Measurements from ENCODE around the gene DBP. TPM values are rescaled to one million over a fixed set of nuclear protein-coding genes. Genes with fewer than 3 reads are reported as not detected.

DBP gene
- total RNA-seq, 1 experiment from 2014 or later, result 14.2 TPM

GRCh38 chr19:48617146-48617937 is 19.8 kb downstream of the DBP start:
- no peak for DNase-seq (ENCODE audit: low spot score)
- no peaks in the 10 kb centered on the region for H3K27me3 ChIP-seq (replicated peaks; ENCODE audit: insufficient read depth, low read depth, low read length, poor library complexity)
- H3K36me3 ChIP-seq (ENCODE audit: insufficient read depth, low read length, poor library complexity, severe bottlenecking), result peaks cover 37% of the 10 kb centered on the region
- intact Hi-C loops (cut with micrococcal nuclease; ENCODE audit: unreplicated experiment), result no loop called here
- BruUV-seq (replicated peaks), result no TSS peak
- ChIA-PET CTCF (interaction anchor here (0.6 to 1.2 kb wide), 2 partner anchors 26 to 33 kb away, joined by 3 read pairs; no protein-coding TSS in a partner anchor), POLR2A (ENCODE audit: low non-redundant PET) (interaction anchor here (0.6 to 1.2 kb wide), 2 partner anchors 9 to 219 kb away, joined by 3 read pairs; partner anchors contain the start of gene HSD17B14)
- no peaks in the 10 kb centered on the region for H3K9me3 ChIP-seq (ENCODE audit: low read depth, low read length, poor library complexity, severe bottlenecking)
- peak overlapping the region; percentile 89 for H3K4me3 ChIP-seq (ENCODE audit: low read depth, low read length, poor library complexity, severe bottlenecking)
- peak overlapping the region; percentile 93 for H3K27ac ChIP-seq (ENCODE audit: low read depth, low read length, poor library complexity, severe bottlenecking)
- peaks cover 20% of the 10 kb centered on the region for H3K4me1 ChIP-seq (ENCODE audit: insufficient read depth, low read length, poor library complexity, severe bottlenecking)
- TF ChIP-seq EZH2 (IDR thresholded peaks at IDR 0.05; ENCODE audit: borderline replicate concordance, low read depth, low read length, poor library complexity, severe bottlenecking) (no peak), CTCF (conservative IDR thresholded peaks at IDR 0.05; ENCODE audit: low read depth, low read length) (no peak)

- ChIA-PET POLR2A (ENCODE audit: low non-redundant PET) (interaction anchor here (1.2 kb wide), 1 partner anchor 8 kb away, joined by 3 read pairs; no protein-coding TSS in a partner anchor), CTCF (no interaction called here)
- Histone ChIP-seq H3K27me3 (replicated peaks; ENCODE audit: insufficient read depth, low read depth, low read length, poor library complexity) (no peaks in the 10 kb centered on the region), H3K27ac (ENCODE audit: low read depth, low read length, poor library complexity, severe bottlenecking) (peak overlapping the region; percentile 32), H3K4me3 (ENCODE audit: low read depth, low read length, poor library complexity, severe bottlenecking) (peak overlapping the region; percentile 89), H3K36me3 (ENCODE audit: insufficient read depth, low read length, poor library complexity, severe bottlenecking) (peaks cover 37% of the 10 kb centered on the region), H3K9me3 (ENCODE audit: low read depth, low read length, poor library complexity, severe bottlenecking) (no peaks in the 10 kb centered on the region), H3K4me1 (ENCODE audit: insufficient read depth, low read length, poor library complexity, severe bottlenecking) (peaks cover 20% of the 10 kb centered on the region)
- no peak for DNase-seq (ENCODE audit: low spot score)
- intact Hi-C loops (cut with micrococcal nuclease; ENCODE audit: unreplicated experiment), result no loop called here
- no peak for TF ChIP-seq EZH2 (IDR thresholded peaks at IDR 0.05; ENCODE audit: borderline replicate concordance, low read depth, low read length, poor library complexity, severe bottlenecking)
- BruUV-seq (replicated peaks), result no TSS peak
Measured at GRCh38 chr19:48616491-48617056, 20.6 kb downstream of the DBP start.

GRCh38 chr19:48616041-48616436 is 21.1 kb downstream of the DBP start:
- Histone ChIP-seq H3K4me1 (ENCODE audit: insufficient read depth, low read length, poor library complexity, severe bottlenecking) (peaks cover 20% of the 10 kb centered on the region), H3K36me3 (ENCODE audit: insufficient read depth, low read length, poor library complexity, severe bottlenecking) (peaks cover 37% of the 10 kb centered on the region), H3K27ac (ENCODE audit: low read depth, low read length, poor library complexity, severe bottlenecking) (peak overlapping the region; percentile 32), H3K9me3 (ENCODE audit: low read depth, low read length, poor library complexity, severe bottlenecking) (no peaks in the 10 kb centered on the region), H3K27me3 (replicated peaks; ENCODE audit: insufficient read depth, low read depth, low read length, poor library complexity) (no peaks in the 10 kb centered on the region), H3K4me3 (ENCODE audit: low read depth, low read length, poor library complexity, severe bottlenecking) (no peak overlapping the region)
- POLR2A ChIA-PET (ENCODE audit: low non-redundant PET), result no interaction called here
- TF ChIP-seq EZH2 (IDR thresholded peaks at IDR 0.05; ENCODE audit: borderline replicate concordance, low read depth, low read length, poor library complexity, severe bottlenecking) (no peak), CTCF (conservative IDR thresholded peaks at IDR 0.05; ENCODE audit: low read depth, low read length) (no peak)
- CTCF ChIA-PET, result interaction anchor here (0.6 kb wide), 1 partner anchor 93 kb away, joined by 4 read pairs; no protein-coding TSS in a partner anchor
- DNase-seq (ENCODE audit: low spot score), result no peak
- no TSS peak for BruUV-seq (replicated peaks)
- intact Hi-C loops (cut with micrococcal nuclease; ENCODE audit: unreplicated experiment), result no loop called here

Measured in A673 (cell line).